Right renal cortex interstitium (tissue), 3 donors: ENCODE measurements around the gene CRABP2. TPM values are rescaled to one million over a fixed set of nuclear protein-coding genes. Genes with fewer than 3 reads are reported as not detected.

Experiments
- DNase-seq, 3 donors: peaks; one replicate each; pipeline ENCODE4 v3.0.0-alpha.2; 2013; ENCODE audit warnings: low read depth in 3 of 3, low spot score in 2 of 3
- polyA plus RNA-seq, 3 donors: library from polyadenylated mRNA; unstranded; fragments of 120-200 nt; gene quantifications; one replicate each; pipeline ENCODE4 v1.2.1, GENCODE V29; 2013; ENCODE audit not compliant: insufficient read length in 3 of 3

Gene CRABP2
- polyA plus RNA-seq, 3 donors = 78.4 to 87.5 (median 86.4) TPM

- DNase-seq = no peak
Observed at GRCh38 chr1:156675210-156676113, 29.9 kb downstream of the CRABP2 start.

DNA sequence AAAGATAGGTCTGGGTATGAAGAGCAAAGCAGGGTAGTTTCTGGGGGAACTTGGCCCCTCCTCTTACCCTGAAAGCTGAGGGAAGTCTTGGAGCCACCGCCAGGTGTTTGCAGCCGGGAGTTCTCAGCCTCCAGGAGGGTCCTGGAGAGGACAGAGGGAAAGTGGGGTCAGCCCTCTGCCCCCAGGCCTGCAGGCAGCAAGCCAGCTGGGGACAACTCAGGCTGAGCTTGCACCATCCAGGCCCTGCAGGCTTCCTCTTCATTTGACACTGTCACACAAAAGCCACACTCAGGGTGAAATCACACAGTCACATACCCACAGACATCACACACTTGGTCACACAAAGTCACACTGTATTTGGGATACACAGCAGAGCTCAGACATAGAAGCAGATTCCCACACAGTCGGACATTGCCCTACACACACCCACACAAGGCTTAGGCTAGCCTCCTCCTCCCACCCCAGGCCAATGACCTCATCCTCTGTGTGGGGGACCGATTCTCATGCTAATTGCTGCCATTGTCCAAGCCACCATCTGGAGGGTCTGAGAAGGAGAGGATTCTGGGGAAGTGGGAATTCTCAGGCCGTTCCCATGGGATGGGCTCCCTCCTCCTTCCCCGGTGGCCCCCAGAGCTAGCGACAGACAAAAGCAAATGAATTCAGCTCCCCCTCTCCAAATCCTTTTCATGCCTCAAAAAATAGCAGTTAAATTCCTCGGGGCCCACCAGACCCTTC, 31.8 kb downstream of the CRABP2 start:
- no peak for DNase-seq

DNA sequence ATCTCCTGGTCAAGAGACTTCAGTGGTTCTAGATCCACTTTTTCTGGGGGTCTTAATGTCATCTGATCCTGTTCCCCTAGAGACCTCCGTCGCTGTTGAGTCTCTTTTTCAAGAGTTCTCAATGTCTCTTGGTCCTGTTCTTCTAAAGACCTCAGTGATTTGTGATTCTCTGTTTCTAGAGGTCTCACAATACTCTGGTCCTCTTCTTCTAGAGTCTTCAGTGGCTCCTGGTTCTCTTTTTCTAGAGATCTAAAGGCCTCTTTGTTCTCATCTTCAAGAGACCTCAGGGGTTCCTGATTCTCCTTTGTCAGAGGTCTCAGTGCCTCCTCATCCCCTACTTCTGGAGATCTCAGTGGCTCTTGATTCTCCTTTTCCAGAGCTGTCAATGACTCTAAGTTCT, 33.6 kb downstream of the CRABP2 start:
- no peak for DNase-seq

DNA sequence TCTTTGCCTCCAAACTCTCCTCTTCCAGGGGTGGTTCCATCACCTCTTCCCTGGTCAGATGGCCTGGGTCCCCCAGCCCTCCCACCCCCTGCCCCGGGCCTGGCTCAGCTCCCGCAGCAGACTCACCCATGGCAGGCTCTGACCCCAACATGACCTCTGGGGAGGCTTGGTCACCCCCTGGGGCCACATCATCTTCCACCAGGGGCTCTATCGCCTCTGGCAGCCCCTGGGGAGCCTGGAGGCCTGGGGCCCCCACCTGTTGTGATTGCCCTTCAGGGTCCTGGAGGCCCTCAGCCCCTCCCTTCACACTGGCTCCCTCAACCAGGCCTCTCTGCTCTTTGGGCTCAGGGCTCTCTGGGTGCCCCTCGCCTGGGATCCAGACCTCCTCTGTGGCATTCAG, 34.6 kb downstream of the CRABP2 start:
- no peak for DNase-seq

- no peak for DNase-seq
Observed at GRCh38 chr1:156670359-156670758, 35.0 kb downstream of the CRABP2 start.

DNA sequence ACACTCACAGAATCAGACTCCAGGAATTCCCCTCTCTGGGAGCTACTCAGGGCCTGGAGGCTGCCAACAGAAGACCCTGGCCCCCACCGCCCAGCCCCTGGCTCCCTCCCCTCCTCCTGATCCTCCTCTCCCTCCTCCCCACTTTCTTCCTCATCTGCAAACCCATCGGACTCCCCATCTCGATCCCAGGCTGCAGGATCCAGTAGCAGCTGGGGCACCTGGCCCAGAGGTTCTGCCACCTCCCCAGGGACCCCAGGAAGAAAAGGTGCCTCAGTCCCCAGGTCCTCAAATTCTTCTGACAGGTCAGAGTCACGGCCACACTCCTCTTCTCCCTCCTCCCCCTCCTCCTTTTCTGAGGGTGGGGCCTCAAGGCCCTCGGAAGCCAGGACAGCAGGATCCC, 35.6 kb downstream of the CRABP2 start:
- DNase-seq = no peak

DNA sequence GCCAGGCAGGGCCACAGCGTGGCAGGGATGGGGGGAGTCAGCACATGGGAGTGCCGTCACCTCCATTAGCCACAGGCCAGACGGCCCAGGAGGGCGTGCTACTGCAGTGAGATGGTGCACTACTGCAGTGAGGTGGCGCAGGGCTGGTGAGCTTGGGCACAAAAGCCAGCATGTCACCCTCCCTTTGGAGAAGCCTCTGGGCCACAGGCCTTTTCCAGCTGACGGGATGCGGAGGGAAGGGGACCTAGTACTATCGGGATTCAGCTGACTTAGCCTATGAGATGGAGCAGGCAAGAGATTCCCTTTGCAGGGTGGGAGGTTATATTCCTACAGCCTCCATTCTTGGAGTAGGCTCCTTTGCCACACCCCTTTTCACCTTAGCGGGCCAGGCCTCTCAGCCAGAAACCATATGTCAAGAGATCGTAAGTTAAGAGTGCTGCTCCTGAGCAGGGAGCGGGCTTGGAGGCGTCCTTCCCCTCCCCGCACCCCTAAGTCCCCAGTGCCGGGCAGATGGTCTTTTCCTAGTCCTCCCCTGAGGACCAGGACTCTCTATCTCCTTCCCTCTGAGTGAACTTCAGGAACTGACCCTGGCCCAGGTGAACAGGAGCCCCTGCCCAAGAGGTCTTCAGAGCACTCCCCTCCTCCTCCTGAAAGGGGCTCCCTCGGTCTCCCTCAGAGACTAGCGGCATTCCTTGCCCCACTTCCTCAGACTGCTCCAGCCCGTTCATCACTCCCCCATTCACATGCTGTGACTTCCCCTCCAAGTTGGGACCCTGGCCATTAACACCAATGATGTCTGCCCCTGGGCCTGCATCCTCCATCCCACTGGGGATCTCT, 36.4 kb downstream of the CRABP2 start:
- no peak for DNase-seq

DNA sequence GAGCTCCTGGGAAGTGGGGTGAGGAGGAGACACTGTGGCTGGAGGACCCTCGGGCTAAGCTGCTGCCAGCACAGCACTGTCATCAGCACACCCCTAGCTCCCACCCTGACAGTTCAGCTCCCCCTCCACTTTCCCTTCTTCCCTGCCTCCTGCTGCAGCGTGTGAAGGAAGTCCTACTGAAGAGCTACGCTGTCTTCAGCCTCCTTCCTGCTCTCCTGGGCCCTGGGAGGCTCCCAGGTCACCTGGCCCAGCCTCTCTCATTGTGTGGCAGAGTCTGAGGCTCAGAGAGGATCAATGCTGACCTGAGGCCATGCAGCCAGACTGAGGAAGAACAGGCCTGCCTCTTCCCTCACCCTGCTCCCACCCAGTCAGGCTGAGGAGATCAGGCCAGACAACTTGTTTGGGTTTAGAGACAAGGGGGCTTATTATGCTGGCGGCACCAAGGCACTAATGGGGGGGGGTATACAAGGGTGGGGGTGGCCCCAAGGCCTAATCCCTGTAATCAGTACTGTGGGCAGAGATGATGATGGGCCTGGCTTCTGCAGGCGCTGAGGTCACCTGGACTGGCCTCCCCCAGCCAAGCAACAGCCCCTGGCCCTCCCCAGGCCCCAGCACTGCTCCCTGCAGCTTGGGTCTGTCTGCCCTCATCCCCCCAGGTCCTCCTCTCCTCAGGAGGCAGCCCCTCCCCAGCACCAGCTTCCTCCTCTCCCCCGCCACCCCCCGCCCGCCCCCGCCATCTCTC, 37.2 kb downstream of the CRABP2 start:
- no peak for DNase-seq

GRCh38 chr1:156667610-156667967, 37.8 kb downstream of the CRABP2 start:
- DNase-seq = no peak

DNA sequence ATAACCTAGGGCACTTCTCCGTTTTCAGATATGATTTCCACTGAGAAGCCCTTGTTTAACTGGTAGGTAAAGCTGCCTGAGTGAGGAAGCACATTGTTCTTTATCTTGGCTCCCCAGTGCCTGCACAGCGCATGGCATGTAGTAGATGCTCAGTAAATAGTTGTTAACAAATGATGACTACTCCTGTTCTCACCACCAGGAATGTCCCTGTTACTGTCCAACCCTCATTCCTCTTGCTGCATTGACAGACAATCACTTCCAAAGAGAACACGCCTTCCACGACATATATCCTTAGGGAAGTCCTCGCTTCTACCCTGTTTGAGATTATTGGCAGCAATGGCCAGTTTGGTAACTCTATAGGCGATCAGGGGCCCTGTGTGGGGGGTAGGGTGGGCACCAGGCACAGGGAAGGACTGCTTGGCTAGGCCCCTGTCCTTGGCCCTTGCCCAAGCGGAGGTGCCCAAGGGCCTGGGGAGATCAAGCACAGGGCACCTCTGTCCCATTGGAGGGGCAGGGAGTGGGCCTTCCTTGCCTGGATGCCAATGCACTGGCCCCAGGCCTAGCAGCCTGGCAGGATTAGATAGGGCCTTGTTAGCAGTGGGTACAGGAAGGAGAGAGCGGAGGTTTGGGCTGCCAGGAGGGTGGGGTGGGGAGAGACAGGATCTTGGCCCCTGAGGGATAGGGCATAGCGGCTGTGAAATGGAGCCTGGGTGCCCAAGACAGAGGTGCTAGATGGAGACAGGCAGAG, 38.3 kb downstream of the CRABP2 start:
- no peak for DNase-seq

DNA sequence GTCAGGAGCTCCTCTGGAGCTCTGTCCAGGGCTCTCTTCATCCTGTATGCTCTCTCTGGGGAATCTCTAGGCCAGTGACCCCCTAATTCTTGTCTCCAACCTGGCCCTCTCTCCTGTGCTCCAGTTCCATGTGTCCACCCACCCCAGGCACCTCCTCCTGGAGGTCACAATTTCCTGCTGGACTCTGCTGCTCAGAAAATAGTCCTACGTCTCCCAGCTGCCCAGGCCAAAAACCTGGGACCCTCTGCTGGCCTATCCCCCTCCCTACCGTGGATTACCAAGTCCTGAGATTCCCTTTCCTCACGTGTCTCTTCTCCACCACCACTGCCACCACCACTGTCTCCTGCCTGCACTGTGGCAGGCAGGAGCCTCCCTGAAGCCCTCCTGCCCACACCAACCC, 39.8 kb downstream of the CRABP2 start:
- no peak for DNase-seq

DNA sequence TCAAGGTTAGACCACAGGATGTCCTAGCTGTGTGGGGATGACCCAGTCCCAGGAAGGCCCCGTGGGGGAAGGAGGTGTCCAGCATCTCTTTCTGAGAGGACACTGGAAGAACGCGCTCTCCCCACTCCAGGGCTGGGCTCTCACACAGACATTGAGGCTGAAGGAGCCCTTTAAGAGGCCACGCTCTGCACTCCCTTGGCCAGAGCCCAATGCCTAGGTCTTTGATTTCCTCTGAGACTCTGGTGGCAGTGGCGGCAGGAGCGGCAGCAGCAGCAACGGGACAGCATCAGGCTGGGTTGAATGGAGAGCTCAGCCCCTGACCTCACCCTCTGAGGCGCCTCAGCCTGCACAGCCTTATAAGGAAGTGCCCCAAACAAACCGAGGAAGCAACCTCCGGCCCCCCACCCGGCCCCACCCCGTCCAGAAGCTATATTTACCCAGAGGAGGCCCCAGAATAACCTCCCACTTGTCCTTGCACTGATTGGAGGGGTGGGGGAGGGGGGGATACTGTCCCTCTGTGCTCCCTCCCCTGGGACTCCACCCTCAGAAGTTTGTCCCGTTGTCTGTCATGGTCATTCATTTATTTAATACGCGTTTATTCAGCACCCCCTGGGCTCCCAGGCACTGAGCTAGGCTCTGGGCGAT, 40.5 kb downstream of the CRABP2 start:
- DNase-seq = no peak

- no peak for DNase-seq
Observed at GRCh38 chr1:156664046-156664766, 41.2 kb downstream of the CRABP2 start.

DNA sequence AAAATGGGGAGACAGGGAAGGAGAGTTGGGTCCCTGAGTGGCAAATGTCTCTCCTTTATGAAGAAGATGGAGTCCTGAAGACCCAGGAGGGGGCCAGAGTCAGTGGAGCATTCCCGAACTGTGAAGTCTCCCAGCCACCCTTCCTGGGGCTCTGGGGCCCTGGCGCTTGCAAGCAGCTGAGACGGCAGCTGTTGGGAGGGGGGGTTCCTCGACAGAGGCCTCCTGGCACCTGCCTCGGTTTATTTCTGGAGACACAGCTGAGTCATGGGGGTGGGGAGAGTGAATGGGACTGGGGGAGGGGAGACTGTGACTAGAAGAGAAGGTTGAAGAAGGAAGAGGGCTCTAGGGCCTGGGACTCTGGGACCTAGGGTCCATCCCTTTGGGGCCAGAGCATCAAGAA, 42.2 kb downstream of the CRABP2 start:
- DNase-seq = no peak

DNA sequence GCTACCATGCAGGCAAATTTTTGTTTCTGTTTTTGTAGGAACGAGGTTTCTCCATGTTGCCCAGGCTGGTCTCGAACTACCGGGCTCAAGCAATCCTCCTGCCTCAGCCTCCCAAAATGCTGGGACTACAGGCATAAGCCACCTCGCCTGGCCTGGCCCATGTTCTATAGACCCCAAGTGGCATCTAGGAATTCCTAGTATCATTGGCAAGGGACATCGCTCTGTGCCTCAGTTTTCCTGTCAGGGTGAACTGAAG, 42.7 kb downstream of the CRABP2 start:
- no peak for DNase-seq

GRCh38 chr1:156662005-156662799, 43.2 kb downstream of the CRABP2 start:
- DNase-seq = no peak

DNA sequence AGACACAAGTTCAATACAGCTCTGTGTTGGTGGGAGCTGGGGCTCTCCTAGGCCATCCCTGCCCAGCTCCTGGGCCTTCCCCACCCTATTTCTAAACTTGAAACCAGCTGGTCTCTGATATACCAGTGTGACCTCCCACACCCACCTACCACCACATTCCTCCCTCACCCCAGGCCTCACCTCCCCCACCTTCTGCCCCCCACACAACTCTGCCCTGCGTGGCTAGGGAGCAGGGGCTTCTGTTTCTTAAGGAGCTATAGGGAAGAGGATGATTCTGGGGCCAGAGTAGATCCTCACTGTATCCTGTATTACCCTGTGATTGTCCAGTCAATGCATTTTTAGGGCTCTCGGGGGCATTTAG, 44.7 kb downstream of the CRABP2 start:
- no peak for DNase-seq
